Activated naive CD8-positive, alpha-beta T cell treated with anti-CD3 and anti-CD28 coated beads, Interleukin-2, amount 50 U/mL, for 24 hours (primary cell): ENCODE data around the gene CDC25B.

Experiments used
- ATAC-seq: fragments of 150-1000 bp; cut with Tn5 transposase; one replicate; pipeline ENCODE4 v1.10.0; 2021
- DNase-seq: peaks from one replicate; pipeline ENCODE4 v3.0.0; 2021
- H3K27ac Mint-ChIP-seq: one replicate; pipeline ENCODE4 v1.8.0; 2021; ENCODE audit warnings: mild to moderate bottlenecking, mixed read lengths
- H3K27me3 Mint-ChIP-seq: one replicate; pipeline ENCODE4 v1.8.0; 2021; ENCODE audit warnings: mixed read lengths
- H3K36me3 Mint-ChIP-seq: one replicate; pipeline ENCODE4 v1.8.0; 2021; ENCODE audit warnings: low read depth, mixed read lengths
- H3K4me1 Mint-ChIP-seq: one replicate; pipeline ENCODE4 v1.8.0; 2021; ENCODE audit warnings: mixed read lengths
- H3K4me3 Mint-ChIP-seq: one replicate; pipeline ENCODE4 v1.8.0; 2021; ENCODE audit warnings: mild to moderate bottlenecking, moderate library complexity, mixed read lengths
- H3K9me3 Mint-ChIP-seq: one replicate; pipeline ENCODE4 v1.8.0; 2021; ENCODE audit warnings: mixed read lengths

Gene CDC25B

GRCh38 chr20:3757268-3757667, 38.8 kb upstream of the CDC25B start:
- no peaks in the 10 kb centered on the region for H3K9me3 Mint-ChIP-seq
- peaks cover 10% of the 10 kb centered on the region for H3K36me3 Mint-ChIP-seq
- peaks cover 7% of the 10 kb centered on the region for H3K4me1 Mint-ChIP-seq
- ATAC-seq (no peak), DNase-seq (no peak)
- no peaks in the 10 kb centered on the region for H3K27me3 Mint-ChIP-seq
- H3K27ac Mint-ChIP-seq, result no peak overlapping the region
- no peak overlapping the region for H3K4me3 Mint-ChIP-seq

- Mint-ChIP-seq H3K4me3 (no peak overlapping the region), H3K36me3 (peaks cover 10% of the 10 kb centered on the region), H3K9me3 (no peaks in the 10 kb centered on the region), H3K27me3 (no peaks in the 10 kb centered on the region), H3K4me1 (no peaks in the 10 kb centered on the region), H3K27ac (no peak overlapping the region)
- ATAC-seq (no peak), DNase-seq (no peak)
These were observed 37.5 kb upstream of the CDC25B start for GRCh38 chr20:3758566-3758965.

- ATAC-seq (no peak), DNase-seq (no peak)
- no peaks in the 10 kb centered on the region for H3K27me3 Mint-ChIP-seq
- H3K36me3 Mint-ChIP-seq, result peaks cover 10% of the 10 kb centered on the region
- no peaks in the 10 kb centered on the region for H3K4me1 Mint-ChIP-seq
- no peaks in the 10 kb centered on the region for H3K9me3 Mint-ChIP-seq
- no peak overlapping the region for H3K27ac Mint-ChIP-seq
- H3K4me3 Mint-ChIP-seq, result no peak overlapping the region
These were observed 36.7 kb upstream of the CDC25B start for GRCh38 chr20:3759316-3759823.

- Mint-ChIP-seq H3K27me3 (no peaks in the 10 kb centered on the region), H3K9me3 (no peaks in the 10 kb centered on the region), H3K27ac (no peak overlapping the region), H3K4me1 (no peaks in the 10 kb centered on the region), H3K4me3 (no peak overlapping the region), H3K36me3 (peaks cover 10% of the 10 kb centered on the region)
- ATAC-seq (peak; percentile 16), DNase-seq (no peak)
These were observed 36.2 kb upstream of the CDC25B start for GRCh38 chr20:3759884-3760283.

- no peak overlapping the region for H3K27ac Mint-ChIP-seq
- no peaks in the 10 kb centered on the region for H3K9me3 Mint-ChIP-seq
- peaks cover 10% of the 10 kb centered on the region for H3K36me3 Mint-ChIP-seq
- ATAC-seq, result no peak
- H3K4me1 Mint-ChIP-seq, result peaks cover 2% of the 10 kb centered on the region
- H3K27me3 Mint-ChIP-seq, result no peaks in the 10 kb centered on the region
- DNase-seq, result no peak
- no peak overlapping the region for H3K4me3 Mint-ChIP-seq
These were observed 35.3 kb upstream of the CDC25B start for GRCh38 chr20:3760655-3761348.

GRCh38 chr20:3763671-3764601, 32.2 kb upstream of the CDC25B start:
- H3K27me3 Mint-ChIP-seq, result no peaks in the 10 kb centered on the region
- ATAC-seq (no peak), DNase-seq (no peak)
- peaks cover 3% of the 10 kb centered on the region for H3K36me3 Mint-ChIP-seq
- H3K4me1 Mint-ChIP-seq, result peaks cover 21% of the 10 kb centered on the region
- no peak overlapping the region for H3K4me3 Mint-ChIP-seq
- no peak overlapping the region for H3K27ac Mint-ChIP-seq
- no peaks in the 10 kb centered on the region for H3K9me3 Mint-ChIP-seq

GRCh38 chr20:3764659-3765058, 31.5 kb upstream of the CDC25B start:
- H3K36me3 Mint-ChIP-seq, result peaks cover 3% of the 10 kb centered on the region
- H3K9me3 Mint-ChIP-seq, result no peaks in the 10 kb centered on the region
- no peak overlapping the region for H3K4me3 Mint-ChIP-seq

GRCh38 chr20:3765171-3765882, 30.8 kb upstream of the CDC25B start:
- H3K9me3 Mint-ChIP-seq, result no peaks in the 10 kb centered on the region

More at GRCh38 chr20:3764659-3765058, 31.5 kb upstream of the CDC25B start:
- Mint-ChIP-seq H3K27me3 (no peaks in the 10 kb centered on the region), H3K27ac (no peak overlapping the region), H3K4me1 (peaks cover 26% of the 10 kb centered on the region)
- DNase-seq (no peak), ATAC-seq (no peak)

GRCh38 chr20:3766422-3767109, 29.5 kb upstream of the CDC25B start:
- no peak for ATAC-seq
- DNase-seq, result no peak
- Mint-ChIP-seq H3K27ac (peak overlapping the region; percentile 76), H3K4me3 (peak overlapping the region; percentile 88), H3K9me3 (no peaks in the 10 kb centered on the region), H3K36me3 (peaks cover 3% of the 10 kb centered on the region), H3K4me1 (peaks cover 27% of the 10 kb centered on the region), H3K27me3 (no peaks in the 10 kb centered on the region)

More at GRCh38 chr20:3765171-3765882, 30.8 kb upstream of the CDC25B start:
- DNase-seq, result no peak
- peak overlapping the region; percentile 88 for H3K4me3 Mint-ChIP-seq
- peaks cover 27% of the 10 kb centered on the region for H3K4me1 Mint-ChIP-seq
- H3K27ac Mint-ChIP-seq, result no peak overlapping the region
- no peak for ATAC-seq
- peaks cover 3% of the 10 kb centered on the region for H3K36me3 Mint-ChIP-seq
- no peaks in the 10 kb centered on the region for H3K27me3 Mint-ChIP-seq

- H3K36me3 Mint-ChIP-seq, result no peaks in the 10 kb centered on the region
These were observed 29.0 kb upstream of the CDC25B start for GRCh38 chr20:3767110-3767426.

GRCh38 chr20:3767427-3768341, 28.4 kb upstream of the CDC25B start, which contains the start of gene ADISSP:
ADISSP (minus strand) TSS chr20:3767753; CDS start chr20:3760100, 7,653 bp downstream.
- Mint-ChIP-seq H3K4me1 (peaks cover 27% of the 10 kb centered on the region), H3K9me3 (no peaks in the 10 kb centered on the region), H3K36me3 (no peaks in the 10 kb centered on the region)

More at GRCh38 chr20:3767110-3767426, 29.0 kb upstream of the CDC25B start:
- no peak for ATAC-seq
- Mint-ChIP-seq H3K27me3 (no peaks in the 10 kb centered on the region), H3K27ac (peak overlapping the region; percentile 76), H3K4me1 (peaks cover 27% of the 10 kb centered on the region), H3K4me3 (peak overlapping the region; percentile 88), H3K9me3 (no peaks in the 10 kb centered on the region)
- peak; percentile 34 for DNase-seq

GRCh38 chr20:3768342-3769130, 27.6 kb upstream of the CDC25B start:
- peak overlapping the region; percentile 88 for H3K4me3 Mint-ChIP-seq
- no peaks in the 10 kb centered on the region for H3K27me3 Mint-ChIP-seq
- ATAC-seq, result peak; percentile 64
- no peaks in the 10 kb centered on the region for H3K36me3 Mint-ChIP-seq
- peak; percentile 81 for DNase-seq
- peak overlapping the region; percentile 89 for H3K27ac Mint-ChIP-seq
- no peaks in the 10 kb centered on the region for H3K9me3 Mint-ChIP-seq
- peaks cover 27% of the 10 kb centered on the region for H3K4me1 Mint-ChIP-seq

More at GRCh38 chr20:3767427-3768341, 28.4 kb upstream of the CDC25B start, which contains the start of gene ADISSP:
- Mint-ChIP-seq H3K4me3 (peak within 1 kb of the TSS; percentile 88), H3K27ac (peak within 1 kb of the TSS; percentile 89), H3K27me3 (no peaks in the 10 kb centered on the region)
- ATAC-seq (peak; percentile 94), DNase-seq (peak; percentile 98)
